GM18873 (cell line): ENCODE measurements around the gene GOLGA8Q.
"Not testable (repeated sequence)": the region's sequence is repeated elsewhere in the genome, so short reads cannot be mapped to it uniquely, and the experiment has no call there.

Experiments
- ATAC-seq: cut with Tn5 transposase; IDR thresholded peaks from one replicate; pipeline ENCODE4 v1.9.1; 2021; ENCODE audit warnings: mild to moderate bottlenecking, moderate library complexity, moderate number of reproducible peaks; ENCODE audit not compliant: unreplicated experiment, low FRiP score

The GOLGA8Q gene, protein sequence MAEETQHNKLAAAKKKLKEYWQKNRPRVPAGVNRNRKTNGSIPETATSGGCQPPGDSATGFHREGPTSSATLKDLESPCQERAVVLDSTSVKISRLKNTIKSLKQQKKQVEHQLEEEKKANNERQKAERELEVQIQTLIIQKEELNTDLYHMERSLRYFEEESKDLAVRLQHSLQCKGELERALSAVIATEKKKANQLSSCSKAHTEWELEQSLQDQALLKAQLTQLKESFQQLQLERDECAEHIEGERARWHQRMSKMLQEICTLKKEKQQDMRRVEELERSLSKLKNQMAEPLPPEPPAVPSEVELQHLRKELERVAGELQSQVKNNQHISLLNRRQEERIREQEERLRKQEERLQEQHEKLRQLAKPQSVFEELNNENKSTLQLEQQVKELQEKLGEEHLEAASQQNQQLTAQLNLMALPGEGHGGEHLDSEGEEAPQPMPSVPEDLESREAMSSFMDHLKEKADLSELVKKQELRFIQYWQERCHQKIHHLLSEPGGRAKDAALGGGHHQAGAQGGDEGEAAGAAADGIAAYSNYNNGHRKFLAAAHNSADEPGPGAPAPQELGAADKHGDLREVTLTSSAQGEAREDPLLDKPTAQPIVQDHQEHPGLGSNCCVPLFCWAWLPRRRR

DNA sequence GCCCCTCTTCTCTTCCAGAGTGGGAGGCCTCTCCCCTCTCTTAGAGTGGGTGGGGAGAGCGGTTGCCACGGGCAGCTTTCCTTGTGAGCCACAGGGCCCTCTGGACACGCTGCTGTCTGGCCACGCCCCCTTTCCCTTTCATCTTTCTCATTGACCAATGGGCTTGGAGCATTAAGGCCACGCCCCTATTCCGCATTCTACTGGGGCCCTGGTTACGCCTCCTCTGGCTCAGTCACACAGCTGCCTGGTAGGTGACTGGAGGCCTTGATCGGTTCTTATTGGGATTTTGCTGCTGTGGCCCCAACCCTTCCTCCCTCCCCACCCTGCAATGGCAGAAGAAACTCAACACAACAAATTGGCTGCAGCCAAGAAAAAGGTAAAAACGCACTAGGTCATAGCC lies at the start of gene GOLGA8Q:
Gene GOLGA8Q, plus strand, starts transcription at position 301 of the 400 bp plus-strand sequence. Its CDS starts 28 bp downstream, at position 329.
- not testable (repeated sequence) for ATAC-seq

DNA sequence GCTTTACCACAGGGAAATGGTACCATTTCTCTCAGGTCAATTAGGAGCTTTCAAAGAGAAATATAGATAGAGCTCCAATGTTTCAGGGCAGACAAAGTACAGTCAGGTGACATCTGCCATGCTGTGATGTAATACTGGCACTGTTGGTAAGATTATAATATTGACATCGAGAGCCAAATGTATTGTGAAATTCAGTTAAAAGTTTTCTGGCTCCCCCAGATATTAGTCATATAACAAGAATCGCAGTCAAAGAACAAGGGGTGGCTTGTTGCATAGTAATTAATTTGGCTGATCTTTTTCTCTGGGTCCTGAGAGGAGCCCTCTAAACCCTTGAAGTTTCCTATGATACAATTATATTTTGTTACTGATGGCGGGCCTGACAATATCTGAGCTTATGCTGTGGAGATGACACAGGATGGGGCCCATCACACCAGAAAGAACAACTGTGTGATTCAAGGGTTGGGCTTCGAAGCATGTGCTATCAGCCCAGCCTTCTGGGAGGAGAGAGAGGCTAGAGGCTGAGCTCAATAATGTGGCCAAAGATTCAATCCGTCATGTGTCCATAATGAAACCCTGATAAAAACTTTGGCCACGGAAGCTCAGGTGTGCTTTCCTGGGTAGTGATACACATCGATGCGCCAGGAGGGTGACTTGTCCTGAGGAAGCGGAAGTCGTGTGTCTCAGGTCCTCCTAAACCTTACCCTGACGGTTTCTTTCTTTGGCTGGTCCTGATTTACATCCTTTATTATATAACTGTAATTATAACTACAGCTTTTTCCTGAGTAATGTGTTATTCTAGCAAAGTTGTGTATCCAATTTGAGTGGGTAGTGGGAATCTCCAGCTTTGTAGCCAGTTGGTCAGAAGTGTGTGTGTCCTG lies 48.7 kb upstream of the GOLGA8Q start:
- not testable (repeated sequence) for ATAC-seq

DNA sequence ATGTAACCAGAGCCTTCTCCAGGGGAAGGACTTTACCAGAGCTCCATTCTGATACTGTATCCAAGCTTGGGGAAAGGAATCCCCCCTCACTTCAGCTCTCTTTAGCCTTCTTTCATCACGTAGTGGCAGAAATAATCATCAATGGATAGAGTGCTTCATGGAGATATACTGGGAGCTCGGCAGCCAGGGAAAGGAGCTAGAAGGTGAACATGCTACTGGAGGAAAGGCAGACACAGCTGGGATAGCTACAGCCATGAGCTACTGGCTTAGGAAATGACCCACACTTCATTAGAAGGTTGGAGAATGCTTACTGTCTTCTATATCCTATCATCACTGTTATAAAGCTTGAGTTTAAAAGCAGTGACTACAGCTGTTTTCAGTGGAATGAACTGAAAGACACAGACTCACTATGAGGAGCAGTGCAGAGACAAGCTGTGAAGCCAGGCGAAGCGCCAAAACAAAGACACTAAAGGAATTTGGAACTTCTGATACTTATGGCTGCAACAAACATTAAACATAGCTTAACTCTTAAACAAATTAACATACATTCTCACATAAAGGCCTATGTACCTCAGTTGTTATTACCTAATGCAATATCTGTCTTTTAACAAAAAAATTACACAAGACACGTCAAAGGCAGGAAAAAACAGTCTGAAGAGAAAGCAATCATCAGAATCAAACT lies 47.5 kb upstream of the GOLGA8Q start:
- not testable (repeated sequence) for ATAC-seq

DNA sequence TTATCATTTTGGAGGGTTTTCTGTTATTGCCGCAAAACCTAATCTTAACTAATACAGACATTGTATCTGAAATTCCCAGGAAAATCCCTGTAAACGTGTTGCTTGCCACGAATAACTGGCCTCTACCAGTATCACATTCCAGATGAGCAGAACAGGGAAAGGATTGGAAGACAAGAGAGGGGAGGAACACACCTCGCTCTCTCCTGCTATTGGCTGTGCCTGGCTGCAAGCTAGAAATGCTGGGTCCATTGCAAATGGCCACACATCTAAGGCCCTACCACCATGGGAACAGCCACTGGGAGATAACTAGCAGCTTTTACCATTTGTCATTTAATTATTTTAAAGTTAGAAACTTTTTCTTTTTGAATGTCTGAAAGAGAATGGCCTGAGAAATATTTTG lies 37.3 kb upstream of the GOLGA8Q start:
- not testable (repeated sequence) for ATAC-seq

DNA sequence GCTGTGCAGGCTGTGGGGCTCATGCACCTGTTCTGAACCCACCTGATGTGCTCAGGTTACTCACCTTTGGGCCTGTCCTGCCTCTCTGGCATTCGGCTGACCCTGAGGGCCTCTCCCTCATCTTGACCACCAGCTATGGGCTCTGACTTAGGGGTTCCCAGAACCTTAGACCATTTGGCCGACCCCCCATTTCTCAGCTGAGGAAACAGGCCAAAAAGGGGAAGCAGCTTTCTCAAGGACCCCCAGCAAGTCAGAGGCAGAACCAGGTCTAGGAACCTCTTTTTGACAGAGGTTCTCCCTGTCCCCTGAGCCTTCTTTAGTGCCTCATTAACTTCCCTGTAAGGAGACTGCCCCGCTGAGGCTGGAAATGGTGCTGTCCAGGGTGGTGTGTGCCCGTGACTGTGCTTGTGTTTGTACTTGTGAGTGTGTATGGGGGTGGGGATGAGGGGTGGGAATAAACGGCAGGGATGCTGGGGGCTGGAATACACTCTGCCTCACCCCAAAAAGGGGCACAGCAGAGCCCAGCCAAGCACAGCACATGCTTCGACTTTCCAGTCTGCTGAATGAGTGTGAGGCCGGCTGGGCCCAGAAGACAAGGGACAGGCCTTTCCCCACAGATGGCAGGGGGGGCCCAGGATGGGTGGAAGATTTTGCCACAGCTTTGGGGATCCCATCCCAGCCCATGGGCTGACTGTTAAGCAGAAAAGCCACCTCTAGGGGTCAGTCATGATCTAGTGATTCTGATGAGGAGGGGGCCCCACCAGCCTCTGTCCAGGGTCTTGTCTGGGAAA lies 28.2 kb upstream of the GOLGA8Q start:
- not testable (repeated sequence) for ATAC-seq

DNA sequence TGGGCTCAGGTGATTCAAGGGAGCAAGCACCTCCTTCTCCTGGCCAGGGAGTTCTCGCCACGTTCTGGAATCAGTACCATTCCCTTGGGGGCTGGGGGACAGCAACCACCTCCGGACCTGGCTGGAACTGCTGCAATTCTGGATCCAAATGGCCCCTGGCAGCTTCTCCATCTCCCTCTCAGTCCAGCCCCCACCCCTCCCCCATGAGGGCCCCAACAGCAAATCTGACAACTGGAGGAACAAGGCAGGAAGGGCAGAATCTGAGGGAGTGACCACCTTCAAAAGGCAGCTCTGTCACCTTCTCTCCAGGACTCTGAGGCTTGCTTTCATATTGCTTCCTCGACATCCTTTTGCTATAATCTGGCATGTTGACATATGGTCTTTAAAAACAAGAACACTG lies 25.9 kb upstream of the GOLGA8Q start:
- ATAC-seq: not testable (repeated sequence)

DNA sequence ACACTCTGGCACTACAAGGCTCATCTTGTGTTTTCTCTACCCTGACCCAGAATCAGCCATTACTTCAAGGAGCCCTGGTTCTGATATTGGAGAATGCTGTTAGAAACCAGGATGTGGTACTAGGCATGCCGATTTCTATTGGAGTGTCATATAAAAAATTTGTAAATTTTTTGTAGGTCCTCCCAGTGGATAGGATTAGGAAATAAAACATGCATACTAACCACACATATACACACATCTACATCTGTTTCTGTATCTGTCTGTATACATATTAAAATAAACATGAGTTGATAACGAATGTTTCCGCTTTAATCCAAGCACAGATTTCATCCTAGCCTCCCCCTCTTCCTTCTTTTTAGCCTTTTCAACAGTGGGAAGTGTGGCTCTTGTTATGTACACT lies 22.8 kb upstream of the GOLGA8Q start:
- not testable (repeated sequence) for ATAC-seq

DNA sequence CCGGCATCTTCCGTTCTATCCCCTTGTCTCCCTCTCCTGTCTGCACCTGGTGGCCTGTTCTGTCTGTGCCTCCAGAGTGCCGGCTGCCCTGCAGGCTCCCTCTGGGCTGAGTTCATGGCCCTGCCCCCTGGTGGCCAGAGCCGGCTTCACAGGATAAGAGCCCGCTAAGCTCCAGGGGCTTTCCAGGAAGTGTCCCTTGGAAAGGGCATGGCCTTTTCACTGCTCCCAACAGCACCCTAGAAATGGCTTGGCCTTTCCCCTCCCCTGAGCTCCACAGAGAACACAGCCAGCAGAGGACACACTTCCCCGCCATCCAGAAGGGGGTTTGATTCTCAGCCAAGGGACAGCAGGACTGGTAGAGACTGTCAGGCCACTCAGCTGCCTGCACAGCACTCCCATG lies 15.1 kb downstream of the GOLGA8Q start:
- ATAC-seq: not testable (repeated sequence)

DNA sequence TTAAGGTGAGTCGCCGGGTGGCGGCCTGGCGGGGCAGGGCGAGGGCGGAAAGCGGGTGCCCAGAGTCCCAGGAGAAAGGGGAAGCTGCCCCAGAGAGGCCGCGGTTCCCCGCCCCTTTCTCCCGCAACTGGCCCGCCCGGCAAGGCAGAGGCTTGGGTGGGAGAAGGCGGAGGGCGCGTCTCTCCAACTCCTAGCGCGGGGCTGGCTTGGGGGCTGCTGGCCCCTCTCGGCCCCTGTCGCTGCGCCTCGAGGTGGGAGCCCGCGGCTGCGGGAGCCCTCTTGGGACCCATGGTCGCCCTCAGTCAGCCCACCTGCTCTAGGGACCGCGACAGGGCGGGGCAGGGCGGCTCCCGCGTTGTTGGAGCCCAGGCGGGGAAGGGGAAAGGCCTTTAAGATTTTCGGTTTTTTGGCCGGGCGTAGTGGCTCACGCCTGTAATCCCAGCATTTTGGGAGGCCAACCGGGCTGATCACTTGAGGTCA lies 21.2 kb downstream of the GOLGA8Q start:
- ATAC-seq: not testable (repeated sequence)

DNA sequence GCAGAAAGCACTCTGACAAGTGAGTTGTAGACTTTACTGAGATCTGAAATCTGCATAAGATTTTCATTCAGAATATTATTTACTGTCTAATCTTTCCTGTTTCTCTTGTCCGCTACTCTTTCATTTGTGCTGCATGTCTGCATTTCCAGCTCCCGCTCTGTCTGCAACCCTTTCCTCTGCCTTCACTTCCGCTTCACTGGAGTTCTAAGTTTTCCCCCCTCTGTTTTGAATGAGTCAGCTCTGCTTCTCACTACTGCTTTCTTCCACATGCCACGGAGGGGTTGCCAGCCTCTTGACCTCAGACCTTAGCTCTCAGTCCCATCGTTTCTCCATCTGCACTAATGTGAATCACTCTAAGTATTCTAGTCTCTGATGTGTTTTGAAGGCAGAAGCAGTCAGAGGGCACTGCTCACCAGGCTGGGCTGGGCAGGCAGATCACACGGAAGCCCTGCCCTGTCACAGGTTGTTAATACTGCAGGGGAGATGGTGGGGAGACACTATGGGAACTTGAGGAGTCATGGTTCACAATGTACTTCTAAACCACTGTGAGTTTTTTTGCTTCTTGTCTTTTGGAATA lies 27.6 kb downstream of the GOLGA8Q start:
- ATAC-seq: not testable (repeated sequence)

DNA sequence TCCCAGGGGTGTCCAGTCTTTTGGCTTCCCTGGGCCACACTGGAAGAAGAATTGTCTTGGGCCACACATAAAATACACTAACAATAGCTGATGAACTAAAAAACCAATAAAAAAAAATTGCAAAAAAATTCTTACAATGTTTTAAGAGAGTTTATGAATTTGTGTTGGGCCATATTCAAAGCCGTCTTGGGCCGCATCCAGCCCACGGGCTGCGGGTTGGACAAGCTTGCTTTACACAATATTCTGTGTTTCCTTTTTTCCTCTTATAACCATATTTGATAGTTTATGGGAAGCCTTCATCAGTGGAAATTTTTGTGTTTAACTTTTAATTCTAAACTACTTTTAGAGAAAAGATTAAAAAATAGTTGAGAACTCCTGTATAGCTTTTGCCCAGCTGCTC lies 28.9 kb downstream of the GOLGA8Q start:
- not testable (repeated sequence) for ATAC-seq

DNA sequence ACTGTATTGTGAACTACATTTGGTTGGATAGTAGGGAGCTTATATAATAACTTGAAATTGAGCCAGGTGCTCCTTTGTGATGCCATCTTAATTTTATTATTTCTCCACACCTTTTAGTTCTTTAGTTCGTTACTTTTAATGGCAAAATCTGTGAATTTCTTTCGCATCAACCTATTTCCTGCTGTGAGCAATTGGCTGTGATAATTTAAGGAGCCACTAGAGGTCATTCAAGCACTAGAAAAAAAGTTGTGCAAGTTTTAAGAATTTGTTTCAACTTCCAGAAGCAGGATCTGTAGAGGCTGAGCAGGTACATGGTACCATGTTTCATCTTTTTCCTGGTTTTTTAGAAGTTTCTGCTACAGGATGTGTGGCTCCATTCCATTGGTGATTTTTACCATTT lies 47.1 kb downstream of the GOLGA8Q start:
- not testable (repeated sequence) for ATAC-seq

DNA sequence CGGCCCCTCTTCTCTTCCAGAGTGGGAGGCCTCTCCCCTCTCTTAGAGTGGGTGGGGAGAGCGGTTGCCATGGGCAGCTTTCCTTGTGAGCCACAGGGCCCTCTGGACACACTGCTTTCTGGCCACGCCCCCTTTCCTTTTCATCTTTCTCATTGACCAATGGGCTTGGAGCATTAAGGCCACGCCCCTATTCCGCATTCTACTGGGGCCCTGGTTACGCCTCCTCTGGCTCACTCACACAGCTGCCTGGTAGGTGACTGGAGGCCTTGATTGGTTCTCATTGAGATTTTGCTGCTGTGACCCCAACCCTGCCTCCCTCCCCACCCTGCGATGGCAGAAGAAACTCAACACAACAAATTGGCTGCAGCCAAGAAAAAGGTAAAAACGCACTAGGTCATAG lies 51.9 kb downstream of the GOLGA8Q start, which contains the start of gene GOLGA8H:
Gene GOLGA8H, plus strand, starts transcription at position 233 of the 400 bp plus-strand sequence. Its CDS starts 98 bp downstream, at position 331.
- ATAC-seq: not testable (repeated sequence)
